Left ventricle myocardium inferior (tissue), 1 donor: Measurements from ENCODE around the gene SPAG9. TPM values are rescaled to one million over a fixed set of nuclear protein-coding genes. Genes with fewer than 3 reads are reported as not detected.
A peak's percentile ranks its signal among the peaks of the same experiment; 100 is the strongest.

Experiments
- DNase-seq: peaks from one replicate; pipeline ENCODE4 v3.0.0-alpha.2; 2020
- H3K27ac ChIP-seq: fragments of 200-600 bp; replicated peaks from 2 replicates; pipeline ENCODE4 v1.8.0; 2021
- H3K27me3 ChIP-seq: fragments of 200-600 bp; 2 replicates; pipeline ENCODE4 v1.8.0; 2021; ENCODE audit warnings: low read depth
- H3K36me3 ChIP-seq: fragments of 200-600 bp; 2 replicates; pipeline ENCODE4 v1.8.0; 2021
- H3K4me1 ChIP-seq: fragments of 200-600 bp; 2 replicates; pipeline ENCODE4 v1.8.0; 2021
- H3K4me3 ChIP-seq: fragments of 200-600 bp; 2 replicates; pipeline ENCODE4 v1.8.0; 2021; ENCODE audit warnings: mild to moderate bottlenecking, moderate library complexity
- H3K9me3 ChIP-seq: fragments of 200-600 bp; replicated peaks from 2 replicates; pipeline ENCODE4 v1.8.0; 2021
- intact Hi-C: fragments of 100-400 bp; cut with micrococcal nuclease; formaldehyde crosslinking; loops from one replicate; pipeline ENCODE4 v1.11.0; 2022
- total RNA-seq: library from RNA; stranded (reverse); fragmentation: NEBNext Ultra II Directional; extraction: Animal tissue kit (Norgen Biotek cat#: 25700); gene quantifications from one replicate; pipeline ENCODE4 v1.2.1, GENCODE V29; 2021
- TF ChIP-seq, protein P1 (sequence below): fragments of 200-600 bp; IDR thresholded peaks from 2 replicates; pipeline ENCODE4 v1.8.0; 2021; ENCODE audit warnings: antibody characterized with exemption, mild to moderate bottlenecking, borderline replicate concordance
- donor health status: DM: no; HTN: yes; CAD: no; lungs with severe emphysema.

SPAG9 gene
- total RNA-seq, 1 donor from 2014 or later, result 43.8 TPM

DNA sequence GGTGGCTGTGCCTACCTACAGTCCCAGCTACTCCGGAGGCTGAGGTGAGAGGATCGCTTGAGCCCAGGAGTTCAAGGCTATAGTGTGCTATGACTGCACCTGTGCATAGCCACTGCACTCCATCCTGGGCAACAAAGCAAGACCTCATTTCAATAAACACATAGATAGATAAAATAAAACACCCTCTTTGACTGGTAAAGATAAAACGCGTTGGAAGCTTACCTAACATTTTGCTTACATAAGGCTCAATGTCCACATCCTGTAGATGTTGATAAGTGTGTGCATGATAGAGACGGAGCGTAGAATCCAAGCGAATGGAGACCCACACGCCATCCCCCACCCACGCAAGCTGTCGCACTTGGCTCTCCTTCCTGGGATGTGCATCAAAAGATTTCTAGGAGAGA lies 141.1 kb downstream of the SPAG9 start:
- Histone ChIP-seq H3K36me3 (peaks cover 93% of the 10 kb centered on the region), H3K9me3 (no peaks in the 10 kb centered on the region), H3K4me3 (no peak overlapping the region), H3K4me1 (peaks cover 13% of the 10 kb centered on the region), H3K27me3 (no peaks in the 10 kb centered on the region), H3K27ac (no peak overlapping the region)
- TF ChIP-seq, protein P1, sequence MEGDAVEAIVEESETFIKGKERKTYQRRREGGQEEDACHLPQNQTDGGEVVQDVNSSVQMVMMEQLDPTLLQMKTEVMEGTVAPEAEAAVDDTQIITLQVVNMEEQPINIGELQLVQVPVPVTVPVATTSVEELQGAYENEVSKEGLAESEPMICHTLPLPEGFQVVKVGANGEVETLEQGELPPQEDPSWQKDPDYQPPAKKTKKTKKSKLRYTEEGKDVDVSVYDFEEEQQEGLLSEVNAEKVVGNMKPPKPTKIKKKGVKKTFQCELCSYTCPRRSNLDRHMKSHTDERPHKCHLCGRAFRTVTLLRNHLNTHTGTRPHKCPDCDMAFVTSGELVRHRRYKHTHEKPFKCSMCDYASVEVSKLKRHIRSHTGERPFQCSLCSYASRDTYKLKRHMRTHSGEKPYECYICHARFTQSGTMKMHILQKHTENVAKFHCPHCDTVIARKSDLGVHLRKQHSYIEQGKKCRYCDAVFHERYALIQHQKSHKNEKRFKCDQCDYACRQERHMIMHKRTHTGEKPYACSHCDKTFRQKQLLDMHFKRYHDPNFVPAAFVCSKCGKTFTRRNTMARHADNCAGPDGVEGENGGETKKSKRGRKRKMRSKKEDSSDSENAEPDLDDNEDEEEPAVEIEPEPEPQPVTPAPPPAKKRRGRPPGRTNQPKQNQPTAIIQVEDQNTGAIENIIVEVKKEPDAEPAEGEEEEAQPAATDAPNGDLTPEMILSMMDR, result no peak
- DNase-seq, result no peak
- intact Hi-C loops, result no loop called here

DNA sequence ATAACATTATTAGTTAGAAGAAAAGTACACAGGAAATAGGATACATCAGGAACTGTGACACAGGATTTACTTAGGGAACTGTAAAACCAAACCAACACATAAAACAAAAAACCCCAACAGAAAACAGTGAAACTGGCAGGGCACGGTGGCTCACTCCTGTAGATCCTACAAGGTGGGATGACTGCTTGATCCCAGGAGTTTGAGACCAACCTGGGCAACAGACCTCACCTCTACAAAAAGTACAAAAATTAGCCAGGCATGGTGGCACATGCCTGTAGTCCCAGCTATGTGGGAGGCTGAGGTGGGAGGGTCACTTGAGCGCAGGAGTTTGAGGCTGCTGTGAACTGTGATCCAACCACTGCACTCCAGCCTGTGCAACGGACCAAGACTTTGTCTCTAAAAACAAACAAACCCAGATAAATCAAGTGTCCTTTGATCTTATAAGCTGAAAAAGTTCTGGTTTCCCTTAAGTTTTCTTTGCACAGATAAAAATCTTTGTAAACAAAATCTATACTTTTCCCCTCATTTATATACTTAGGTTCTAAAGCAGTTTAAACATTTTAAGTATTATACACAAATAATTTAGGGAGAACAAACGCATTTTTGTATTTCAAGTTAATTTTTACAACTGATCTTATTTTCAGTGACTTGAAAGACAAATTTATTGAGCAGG lies 143.0 kb downstream of the SPAG9 start:
- H3K27me3 ChIP-seq, result no peaks in the 10 kb centered on the region
- TF ChIP-seq, protein P1, result no peak
- peaks cover 13% of the 10 kb centered on the region for H3K4me1 ChIP-seq
- no peak for DNase-seq
- intact Hi-C loops, result no loop called here
- H3K4me3 ChIP-seq, result no peak overlapping the region
- H3K9me3 ChIP-seq, result no peaks in the 10 kb centered on the region
- peak overlapping the region; percentile 70 for H3K27ac ChIP-seq
- H3K36me3 ChIP-seq, result peaks cover 85% of the 10 kb centered on the region

DNA sequence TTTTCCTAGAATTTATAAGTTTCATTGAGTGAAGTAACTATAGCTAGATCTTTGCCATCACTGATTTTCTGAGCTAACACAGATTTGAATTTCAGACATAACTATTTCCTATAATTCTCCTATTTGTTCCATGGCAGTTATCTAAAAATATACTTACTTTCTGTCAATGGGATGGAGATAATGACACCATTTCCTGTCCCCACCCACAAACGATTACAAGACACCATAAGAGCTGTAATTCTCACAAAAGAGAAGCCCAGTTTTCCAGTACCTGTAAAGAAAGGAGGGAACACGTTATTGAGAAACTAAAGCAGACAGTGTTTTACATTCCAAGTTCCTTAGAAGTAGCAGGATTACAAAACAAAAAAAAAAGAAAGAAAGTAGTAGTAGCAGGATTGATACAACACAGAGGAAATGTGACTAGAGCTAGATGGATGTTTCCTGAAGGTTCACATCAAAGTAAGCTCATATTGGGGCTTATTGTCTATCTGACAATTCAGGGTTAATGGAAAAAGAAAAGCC lies 143.7 kb downstream of the SPAG9 start:
- Histone ChIP-seq H3K27ac (peak overlapping the region; percentile 70), H3K4me3 (no peak overlapping the region), H3K27me3 (no peaks in the 10 kb centered on the region), H3K36me3 (peaks cover 79% of the 10 kb centered on the region), H3K4me1 (peaks cover 13% of the 10 kb centered on the region), H3K9me3 (no peaks in the 10 kb centered on the region)
- intact Hi-C loops, result no loop called here
- TF ChIP-seq, protein P1, result no peak
- DNase-seq, result no peak

DNA sequence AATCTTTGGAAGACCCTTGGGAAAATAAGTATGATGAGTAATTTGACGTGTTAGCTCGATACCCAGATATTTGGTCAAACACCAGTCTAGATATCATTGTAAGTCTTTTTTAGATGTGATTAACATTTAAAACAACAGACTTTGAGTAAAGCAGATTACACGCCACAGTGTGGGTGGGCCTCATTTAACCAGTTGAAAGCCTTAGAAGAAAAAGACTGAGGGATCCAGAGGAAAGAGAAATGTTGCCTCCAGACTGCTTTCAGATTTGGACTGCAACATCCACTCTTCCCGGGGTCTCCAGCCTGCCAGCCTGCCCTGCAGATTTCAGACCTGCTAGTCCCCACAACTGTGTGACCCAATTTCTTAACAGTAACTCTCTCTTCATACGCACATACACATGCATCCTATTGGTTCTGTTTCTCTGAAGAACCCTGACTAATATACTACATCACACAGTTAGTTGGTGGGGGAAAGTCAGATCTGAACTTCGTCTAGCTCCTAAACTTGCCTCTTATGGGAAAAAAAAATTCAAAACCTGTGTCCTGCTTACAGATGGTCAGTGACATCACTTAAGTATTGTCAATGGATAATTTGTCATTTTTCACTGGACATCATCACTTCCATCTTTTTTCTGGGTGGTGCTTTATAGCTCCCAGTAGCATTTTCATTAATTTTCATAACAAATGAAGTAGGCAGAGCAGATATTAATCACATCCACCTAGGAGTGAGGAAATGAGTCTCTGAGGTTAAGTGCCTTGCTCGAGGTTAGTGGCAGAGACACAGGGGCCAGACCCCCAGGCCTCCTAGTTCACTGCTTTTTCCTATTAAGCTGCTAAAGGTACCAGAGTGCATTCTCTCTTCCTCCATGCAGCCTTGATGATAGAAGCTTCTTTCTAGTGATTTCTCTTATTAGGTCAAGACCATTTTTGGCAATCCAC lies 146.8 kb downstream of the SPAG9 start:
- peaks cover 69% of the 10 kb centered on the region for H3K36me3 ChIP-seq
- intact Hi-C loops, result no loop called here
- H3K9me3 ChIP-seq, result no peaks in the 10 kb centered on the region
- DNase-seq, result no peak
- H3K4me3 ChIP-seq, result no peak overlapping the region
- no peaks in the 10 kb centered on the region for H3K27me3 ChIP-seq
- H3K4me1 ChIP-seq, result peaks cover 13% of the 10 kb centered on the region
- H3K27ac ChIP-seq, result no peak overlapping the region
- TF ChIP-seq, protein P1, result no peak

DNA sequence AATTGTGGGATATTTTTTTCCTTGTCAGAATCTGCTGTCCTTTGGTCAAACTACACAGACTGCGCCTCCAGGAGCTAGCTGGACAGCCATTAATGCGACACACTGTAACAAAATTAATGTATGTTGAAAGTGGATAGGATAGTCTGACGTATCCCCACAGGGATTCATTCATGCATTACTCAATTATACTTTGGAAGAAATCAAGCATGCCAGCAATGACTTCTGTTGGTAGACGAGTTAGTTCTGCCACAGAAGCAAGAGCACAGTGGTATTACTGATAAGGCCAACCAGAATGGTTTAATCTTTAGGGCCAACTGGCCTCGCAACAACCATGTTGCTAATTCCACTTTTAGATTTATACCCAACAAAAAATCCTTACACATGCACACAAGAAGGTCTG lies 148.1 kb downstream of the SPAG9 start:
- intact Hi-C loops, result no loop called here
- H3K27me3 ChIP-seq, result no peaks in the 10 kb centered on the region
- H3K4me1 ChIP-seq, result peaks cover 22% of the 10 kb centered on the region
- H3K9me3 ChIP-seq, result no peaks in the 10 kb centered on the region
- H3K4me3 ChIP-seq, result no peak overlapping the region
- DNase-seq, result no peak
- H3K27ac ChIP-seq, result no peak overlapping the region
- peaks cover 57% of the 10 kb centered on the region for H3K36me3 ChIP-seq
- TF ChIP-seq, protein P1, result no peak
